Naive B cell (primary cell): ENCODE data around the gene NCKAP5. TPM values are rescaled to one million over a fixed set of nuclear protein-coding genes. Genes with fewer than 3 reads are reported as not detected.

Source experiments
- ATAC-seq, 2 donors: fragments of 150-1000 bp; cut with Tn5 transposase; 2 replicates each; pipeline ENCODE4 v1.10.0; 2021; ENCODE audit warnings: low read depth in 2 of 2, mild to moderate bottlenecking in 2 of 2, moderate library complexity in 2 of 2
- DNase-seq: peaks from one replicate; pipeline ENCODE4 v3.0.0; 2022
- H3K27ac Mint-ChIP-seq, 6 donors: one replicate each; pipeline ENCODE4 v1.8.0; 2020 to 2022; ENCODE audit warnings: mild to moderate bottlenecking in 6 of 6, mixed read lengths in 6 of 6, moderate library complexity in 5 of 6, inconsistent platforms in 2 of 6
- H3K27me3 Mint-ChIP-seq, 3 donors: one replicate each; pipeline ENCODE4 v1.8.0; 2021 to 2022; ENCODE audit warnings: mixed read lengths in 3 of 3, mild to moderate bottlenecking in 1 of 3
- H3K36me3 Mint-ChIP-seq, 2 donors: one replicate each; pipeline ENCODE4 v1.8.0; 2020 to 2022; ENCODE audit warnings: mixed read lengths in 2 of 2, inconsistent platforms in 1 of 2, mild to moderate bottlenecking in 1 of 2
- H3K4me1 Mint-ChIP-seq, 3 donors: one replicate each; pipeline ENCODE4 v1.8.0; 2020 to 2022; ENCODE audit warnings: mixed read lengths in 3 of 3, inconsistent platforms in 1 of 3, mild to moderate bottlenecking in 1 of 3, moderate library complexity in 1 of 3
- H3K4me3 Mint-ChIP-seq, 8 donors: one replicate each; pipeline ENCODE4 v1.8.0; 2020 to 2022; ENCODE audit warnings: mild to moderate bottlenecking in 8 of 8, mixed read lengths in 8 of 8, moderate library complexity in 8 of 8, inconsistent platforms in 2 of 8
- H3K9me3 Mint-ChIP-seq, 7 donors: one replicate each; pipeline ENCODE4 v1.8.0; 2020 to 2022; ENCODE audit warnings: mixed read lengths in 7 of 7, mild to moderate bottlenecking in 5 of 7, inconsistent platforms in 2 of 7, moderate library complexity in 1 of 7
- polyA plus RNA-seq, 6 donors: library from polyadenylated mRNA; unstranded; fragments of 300-500 nt; fragmentation: Illumina TruSeq; gene quantifications; one replicate each; pipeline ENCODE4 v1.2.3, GENCODE V29; 2021; ENCODE audit warnings: low read depth in 6 of 6

Gene NCKAP5
- polyA plus RNA-seq, 6 donors from 2014 or later = 0.10 to 0.21 TPM; not detected in 4

DNA sequence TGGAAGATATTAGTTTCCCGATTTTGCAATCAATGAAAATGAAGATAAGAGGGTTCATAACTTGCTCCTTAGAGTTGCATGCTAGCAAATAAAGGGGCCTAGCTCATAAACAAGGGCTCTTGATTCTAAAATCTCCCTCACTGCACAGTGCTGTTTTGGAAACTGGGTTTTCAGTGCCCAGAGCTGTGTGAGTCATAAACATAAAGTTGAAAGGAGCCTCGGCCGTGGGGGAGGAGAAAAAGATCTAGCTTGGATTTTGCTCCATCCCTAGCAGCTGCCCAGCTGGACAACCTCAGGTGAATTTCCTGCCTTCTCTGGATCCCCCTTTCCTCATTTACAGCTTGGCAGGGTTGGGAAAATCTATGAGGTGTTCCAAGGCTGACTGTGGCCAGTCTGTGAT is 940.7 kb downstream of the NCKAP5 start:
- no peaks in the 10 kb centered on the region for H3K36me3 Mint-ChIP-seq
- ATAC-seq = no peak
- H3K27me3 Mint-ChIP-seq = peaks cover 5 to 8% (median 6%) of the 10 kb centered on the region in 3 donors
- peaks cover 0 to 8% (median 0%) of the 10 kb centered on the region in 7 donors for H3K9me3 Mint-ChIP-seq
- no peaks in the 10 kb centered on the region for H3K4me1 Mint-ChIP-seq
- no peak overlapping the region for H3K27ac Mint-ChIP-seq
- no peak overlapping the region for H3K4me3 Mint-ChIP-seq
- DNase-seq = no peak

DNA sequence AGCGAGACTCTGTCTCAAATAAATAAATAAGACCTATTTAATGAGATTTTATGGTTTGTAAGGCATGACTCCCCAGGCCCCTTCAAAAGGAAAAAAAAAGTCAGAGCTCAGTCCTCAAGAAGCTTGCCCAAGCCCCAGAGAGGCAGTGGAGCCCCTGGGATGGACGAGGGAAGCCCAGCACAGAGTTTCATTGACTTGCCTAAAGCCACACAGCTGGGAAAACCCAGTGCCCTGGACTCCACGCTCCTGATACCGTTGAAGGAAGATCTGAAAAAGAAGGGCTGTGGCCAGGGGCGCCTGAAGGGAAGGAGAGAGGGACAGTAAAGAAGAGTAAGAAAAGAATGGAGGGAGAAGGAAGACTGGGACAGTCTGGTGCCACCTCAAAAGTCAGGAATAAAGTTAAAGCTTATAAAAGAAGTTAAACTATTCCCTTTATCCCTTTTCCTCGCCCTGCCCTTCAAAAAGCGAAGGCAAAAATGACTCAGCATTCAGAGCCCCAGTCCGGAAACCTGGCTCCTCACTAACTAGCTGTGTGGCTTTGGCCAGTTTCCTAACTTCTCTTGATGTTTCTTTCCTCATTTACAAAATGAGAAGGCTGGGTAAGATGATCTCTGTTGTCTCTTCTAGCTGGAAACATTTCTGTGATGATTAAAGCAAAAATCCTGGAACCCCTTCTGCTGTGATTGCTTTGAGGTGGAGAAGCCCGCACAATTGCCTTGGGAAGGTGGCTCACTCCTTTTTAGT is 945.0 kb downstream of the NCKAP5 start:
- Mint-ChIP-seq H3K9me3 (peaks cover 0 to 5% (median 0%) of the 10 kb centered on the region in 7 donors), H3K4me1 (no peaks in the 10 kb centered on the region), H3K4me3 (no peak overlapping the region), H3K27me3 (no peaks in the 10 kb centered on the region), H3K27ac (no peak overlapping the region), H3K36me3 (no peaks in the 10 kb centered on the region)
- DNase-seq (no peak), ATAC-seq (no peak)
